K562 (cell line): Measurements from ENCODE around the gene BCAS1. TPM values are rescaled to one million over a fixed set of nuclear protein-coding genes. Genes with fewer than 3 reads are reported as not detected.

Source experiments
- ATAC-seq: fragments of 200-7000 bp; cut with Tn5 transposase; 3 replicates; pipeline ENCODE4 v1.9.1; 2020; ENCODE audit warnings: moderate library complexity
- BruUV-seq: library from RNA; stranded (reverse); fragments of 400-500 nt; replicated peaks from 2 replicates; lab custom pipeline; 2021; lab: Mats Ljungman, UMichigan
- CTCF ChIA-PET: fragments of 300-600 bp; formaldehyde crosslinking; extraction: SDS; loops from one replicate; lab custom pipeline; 2021; ENCODE audit warnings: low intra/inter-chr PET ratio; lab: Yijun Ruan, JAX
- POLR2A ChIA-PET: fragments of 300-600, 350-650 bp; sonication (Branson Sonifier 250); formaldehyde crosslinking; extraction: SDS; loops from one replicate; lab custom pipeline; 2021; ENCODE audit warnings: antibody characterized with exemption, inconsistent platforms; lab: Yijun Ruan, JAX
- DNase-seq, 4 experiments: peaks; one replicate each; pipeline versions ENCODE4 v3.0.0 to v3.0.0-alpha.2; 2011 to 2018; ENCODE audit warnings: low spot score in 3 of 4, mixed read lengths in 3 of 4; ENCODE audit errors: extremely low read depth in 1 of 4
- FAIRE-seq: peaks from 2 replicates; lab custom pipeline; 2011; peaks lifted over from hg19 to GRCh38; lab: Jason Lieb, UNC
- H2AFZ ChIP-seq: 2 replicates; pipeline ENCODE4 v1.6.0; 2011; ENCODE audit warnings: low read depth, low read length, control low read depth, inconsistent platforms
- H3K27ac ChIP-seq: fragments of 200-600 bp; 3 replicates; pipeline ENCODE4 v1.8.0; 2011; ENCODE audit warnings: low read depth, mild to moderate bottlenecking, control low read depth, inconsistent platforms, low read length, moderate library complexity, mixed read lengths; ENCODE audit errors: extremely low read depth
- H3K27me3 ChIP-seq, 2 experiments: fragments of 300-600 bp in 1 of 2; 2 replicates in 1 of 2; 3 replicates in 1 of 2; pipeline versions ENCODE4 v1.6.0 to v1.8.0; 2011; ENCODE audit warnings: inconsistent platforms in 2 of 2, low read length in 2 of 2, mild to moderate bottlenecking in 1 of 2, mixed read lengths in 1 of 2, moderate library complexity in 1 of 2; ENCODE audit not compliant: control insufficient read depth in 2 of 2, insufficient read depth in 2 of 2
- H3K36me3 ChIP-seq: fragments of 300-600 bp; 3 replicates; pipeline ENCODE4 v1.8.0; 2011; ENCODE audit warnings: mild to moderate bottlenecking, low read length, inconsistent platforms; ENCODE audit not compliant: control insufficient read depth, insufficient read depth
- H3K4me1 ChIP-seq, 2 experiments: fragments of 200-600 bp in 1 of 2; replicated peaks in 1 of 2; 2 replicates in 1 of 2; 3 replicates in 1 of 2; pipeline versions ENCODE4 v1.5.1 to v1.8.0; 2011; ENCODE audit warnings: inconsistent platforms in 2 of 2, low read length in 2 of 2, mild to moderate bottlenecking in 1 of 2, mixed read lengths in 1 of 2, moderate library complexity in 1 of 2; ENCODE audit not compliant: control insufficient read depth in 2 of 2, insufficient read depth in 2 of 2
- H3K4me2 ChIP-seq: 2 replicates; pipeline ENCODE4 v1.6.1; 2011; ENCODE audit warnings: low read length, control low read depth, inconsistent platforms, mixed read lengths; ENCODE audit not compliant: insufficient read depth
- H3K4me3 ChIP-seq: fragments of 200-600 bp; sonication (generic), shearing (Covaris generic); 2 replicates; pipeline ENCODE4 v1.5.1; 2016; ENCODE audit warnings: control low read depth, inconsistent platforms
- H3K79me2 ChIP-seq: fragments of 200-600 bp; 3 replicates; pipeline ENCODE4 v1.8.0; 2011; ENCODE audit warnings: low read length, inconsistent platforms; ENCODE audit not compliant: control insufficient read depth, insufficient read depth
- H3K9ac ChIP-seq, 2 experiments: 2 replicates each; pipeline versions ENCODE4 v1.6.0 to v1.6.1; 2011; ENCODE audit warnings: low read depth in 2 of 2, low read length in 2 of 2, control low read depth in 1 of 2, inconsistent platforms in 1 of 2, mild to moderate bottlenecking in 1 of 2, mixed read lengths in 1 of 2; ENCODE audit not compliant: insufficient read depth in 1 of 2
- H3K9me1 ChIP-seq: one replicate; pipeline ENCODE4 v1.6.0; 2011; ENCODE audit warnings: inconsistent platforms, mild to moderate bottlenecking, low read length, moderate library complexity; ENCODE audit not compliant: control insufficient read depth, insufficient read depth
- H3K9me3 ChIP-seq: replicated peaks from 2 replicates; pipeline ENCODE4 v1.5.1; 2011; ENCODE audit warnings: low read depth, low read length, inconsistent platforms; ENCODE audit not compliant: control insufficient read depth, insufficient read depth
- H4K20me1 ChIP-seq: replicated peaks from 2 replicates; pipeline ENCODE4 v1.6.1; 2011; ENCODE audit warnings: low read length, inconsistent platforms, mixed read lengths; ENCODE audit not compliant: control insufficient read depth, insufficient read depth
- ASH1L ChIP-seq: fragments of 450-650 bp; IDR thresholded peaks from 2 replicates; pipeline ENCODE4 v1.6.1; 2018; ENCODE audit warnings: borderline replicate concordance, mild to moderate bottlenecking, low read depth; ENCODE audit not compliant: partially characterized antibody
- CBX1 ChIP-seq: sonication (generic); IDR thresholded peaks from 2 replicates; pipeline ENCODE4 v1.6.1; 2016; ENCODE audit warnings: antibody characterized with exemption, low read depth, mild to moderate bottlenecking
- CTBP1 ChIP-seq: fragments of 450-650 bp; IDR thresholded peaks from 2 replicates; pipeline ENCODE4 v1.6.1; 2016; ENCODE audit warnings: borderline replicate concordance
- DIDO1 ChIP-seq: fragments of 450-650 bp; IDR thresholded peaks from 2 replicates; pipeline ENCODE4 v1.6.1; 2016; ENCODE audit warnings: low read depth, missing biosample characterization, missing genetic modification characterization
- SMAD1 ChIP-seq: fragments of 150-350 bp; IDR thresholded peaks from 2 replicates; pipeline ENCODE4 v1.6.1; 2014; ENCODE audit warnings: low read length, low read depth; ENCODE audit not compliant: partially characterized antibody
- TAF7 ChIP-seq: fragments of 450-650 bp; IDR thresholded peaks from 2 replicates; pipeline ENCODE4 v1.6.1; 2016; ENCODE audit warnings: missing genetic modification characterization, missing compliant biosample characterization
- ZFX ChIP-seq: sonication (generic); formaldehyde crosslinking; IDR thresholded peaks from 2 replicates; pipeline ENCODE4 v1.8.0; 2022; ENCODE audit warnings: mild to moderate bottlenecking, missing genetic modification reagents, moderate library complexity
- ZNF75A ChIP-seq: fragments of 450-650 bp; formaldehyde crosslinking; IDR thresholded peaks from 2 replicates; pipeline ENCODE4 v1.4.0; 2020; ENCODE audit warnings: mild to moderate bottlenecking
- WGBS: fragments of 100-300 bp; shearing (Covaris generic); methylation state at CpG from one replicate; pipeline ENCODE4 v1.1.6; 2016; ENCODE audit warnings: low coverage, mixed read lengths; ENCODE audit not compliant: insufficient coverage; ENCODE audit errors: missing lambda C conversion rate; 5-methylcytosine and 5-hydroxymethylcytosine counted together
- in situ Hi-C: fragments of 300-500 bp; cut with MboI; formaldehyde crosslinking; loops from 4 replicates; pipeline ENCODE4 v1.15.0; 2018; ENCODE audit warnings: inconsistent platforms, mixed read lengths
- intact Hi-C: fragments of 100-400 bp; cut with micrococcal nuclease; formaldehyde crosslinking; loops from 2 replicates; pipeline ENCODE4 v1.14.2; 2022
- polyA plus RNA-seq, 8 experiments: library from polyadenylated mRNA; depleted of rRNA in 4 of 8; stranded (reverse) in 5 of 8; unstranded in 3 of 8; fragments of >200 nt; fragmentation: Nextera tagmentation in 2 of 8; fragmentation: Illumina TruSeq in 1 of 8; extraction: Ambion mirVana in 2 of 8; extraction: Trizol in 1 of 8; gene quantifications; 2 replicates each; pipeline versions ENCODE4 v1.2.1 to v1.2.3, GENCODE V29; 2011 to 2014; ENCODE audit warnings: inconsistent platforms in 1 of 8, missing spikeins in 1 of 8
- total RNA-seq, 7 experiments: library from RNA; depleted of rRNA in 6 of 7; stranded (reverse); fragments of >200 nt in 6 of 7; fragmentation: Illumina TruSeq in 2 of 7; extraction: Trizol in 2 of 7; gene quantifications; 2 replicates each; pipeline versions ENCODE4 v1.2.1 to v1.2.3, GENCODE V29; 2011 to 2021; ENCODE audit warnings: low replicate concordance in 1 of 7
- TF ChIP-seq, protein P1 (sequence below): conservative IDR thresholded peaks from 2 replicates; pipeline ENCODE4 v1.6.1; 2011; ENCODE audit warnings: low read depth, mild to moderate bottlenecking, low read length; ENCODE audit not compliant: control insufficient read depth
- TF ChIP-seq, protein P2 (sequence below): fragments of 450-650 bp; IDR thresholded peaks from 2 replicates; pipeline ENCODE4 v1.7.0; 2016; ENCODE audit warnings: borderline replicate concordance
- TF ChIP-seq, protein P3 (sequence below): fragments of 250-450 bp; sonication (Bioruptor Pico); IDR thresholded peaks from 2 replicates; pipeline ENCODE4 v1.5.0; 2021
- TF ChIP-seq, protein P4 (sequence below): IDR thresholded peaks from 2 replicates; pipeline ENCODE4 v1.6.1; 2016; ENCODE audit warnings: missing genetic modification characterization, missing compliant biosample characterization
- TF ChIP-seq, protein P5 (sequence below): fragments of 250-450 bp; sonication (Bioruptor Pico); IDR thresholded peaks from 2 replicates; pipeline ENCODE4 v1.4.0; 2020; ENCODE audit warnings: mild to moderate bottlenecking, moderate library complexity

BCAS1 gene
- total and polyA plus RNA-seq, 9 of the 15 experiments (the other 6 are each of a cell fraction or from before 2014, with no cell fraction given), result 0.18 to 2.3 (median 0.93) TPM

DNA sequence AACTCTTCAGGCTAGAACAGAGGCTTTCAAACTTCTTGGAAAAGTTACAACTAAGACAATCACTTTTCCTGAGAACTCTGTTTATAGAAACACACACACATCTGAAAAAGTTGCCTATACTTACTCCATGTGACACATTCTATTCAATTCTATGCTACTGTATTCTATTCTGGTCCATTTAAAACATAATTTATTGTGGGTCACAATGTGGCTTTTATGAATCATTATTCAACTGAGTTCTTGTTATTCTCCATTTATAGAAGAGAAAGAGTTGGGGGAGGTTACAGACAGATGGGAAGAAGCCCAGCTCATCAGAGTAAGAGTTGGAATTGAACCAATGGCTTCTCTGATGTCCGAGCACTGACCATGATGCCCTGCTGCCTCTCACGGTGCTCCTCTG is 21.6 kb upstream of the BCAS1 start:
- ChIA-PET POLR2A (no interaction called here), CTCF (no interaction called here)
- FAIRE-seq, result no peak
- Histone ChIP-seq H3K36me3 (no peaks in the 10 kb centered on the region), H3K27ac (no peak overlapping the region), H3K4me2 (no peak overlapping the region), H4K20me1 (no peaks in the 10 kb centered on the region), H3K9ac (no peak overlapping the region), H3K4me1 (no peaks in the 10 kb centered on the region), H3K27me3 (peaks cover 3 to 5% of the 10 kb centered on the region in 2 experiments; a peak in 3 of 5 replicates), H3K79me2 (no peaks in the 10 kb centered on the region), H3K9me1 (no peaks in the 10 kb centered on the region), H3K4me3 (no peak overlapping the region), H2AFZ (no peak overlapping the region), H3K9me3 (no peaks in the 10 kb centered on the region)
- ATAC-seq, result no peak
- WGBS, result 4% methylated on average over 2 of the region's 2 CpGs
- TF ChIP-seq, protein P1, sequence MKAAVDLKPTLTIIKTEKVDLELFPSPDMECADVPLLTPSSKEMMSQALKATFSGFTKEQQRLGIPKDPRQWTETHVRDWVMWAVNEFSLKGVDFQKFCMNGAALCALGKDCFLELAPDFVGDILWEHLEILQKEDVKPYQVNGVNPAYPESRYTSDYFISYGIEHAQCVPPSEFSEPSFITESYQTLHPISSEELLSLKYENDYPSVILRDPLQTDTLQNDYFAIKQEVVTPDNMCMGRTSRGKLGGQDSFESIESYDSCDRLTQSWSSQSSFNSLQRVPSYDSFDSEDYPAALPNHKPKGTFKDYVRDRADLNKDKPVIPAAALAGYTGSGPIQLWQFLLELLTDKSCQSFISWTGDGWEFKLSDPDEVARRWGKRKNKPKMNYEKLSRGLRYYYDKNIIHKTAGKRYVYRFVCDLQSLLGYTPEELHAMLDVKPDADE, result no peak
- TF ChIP-seq, protein P2, sequence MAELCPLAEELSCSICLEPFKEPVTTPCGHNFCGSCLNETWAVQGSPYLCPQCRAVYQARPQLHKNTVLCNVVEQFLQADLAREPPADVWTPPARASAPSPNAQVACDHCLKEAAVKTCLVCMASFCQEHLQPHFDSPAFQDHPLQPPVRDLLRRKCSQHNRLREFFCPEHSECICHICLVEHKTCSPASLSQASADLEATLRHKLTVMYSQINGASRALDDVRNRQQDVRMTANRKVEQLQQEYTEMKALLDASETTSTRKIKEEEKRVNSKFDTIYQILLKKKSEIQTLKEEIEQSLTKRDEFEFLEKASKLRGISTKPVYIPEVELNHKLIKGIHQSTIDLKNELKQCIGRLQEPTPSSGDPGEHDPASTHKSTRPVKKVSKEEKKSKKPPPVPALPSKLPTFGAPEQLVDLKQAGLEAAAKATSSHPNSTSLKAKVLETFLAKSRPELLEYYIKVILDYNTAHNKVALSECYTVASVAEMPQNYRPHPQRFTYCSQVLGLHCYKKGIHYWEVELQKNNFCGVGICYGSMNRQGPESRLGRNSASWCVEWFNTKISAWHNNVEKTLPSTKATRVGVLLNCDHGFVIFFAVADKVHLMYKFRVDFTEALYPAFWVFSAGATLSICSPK, result no peak
- TF ChIP-seq, protein P3, sequence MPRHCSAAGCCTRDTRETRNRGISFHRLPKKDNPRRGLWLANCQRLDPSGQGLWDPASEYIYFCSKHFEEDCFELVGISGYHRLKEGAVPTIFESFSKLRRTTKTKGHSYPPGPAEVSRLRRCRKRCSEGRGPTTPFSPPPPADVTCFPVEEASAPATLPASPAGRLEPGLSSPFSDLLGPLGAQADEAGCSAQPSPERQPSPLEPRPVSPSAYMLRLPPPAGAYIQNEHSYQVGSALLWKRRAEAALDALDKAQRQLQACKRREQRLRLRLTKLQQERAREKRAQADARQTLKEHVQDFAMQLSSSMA (CRISPR knock-in tag), result no peak
- TF ChIP-seq, protein P4, sequence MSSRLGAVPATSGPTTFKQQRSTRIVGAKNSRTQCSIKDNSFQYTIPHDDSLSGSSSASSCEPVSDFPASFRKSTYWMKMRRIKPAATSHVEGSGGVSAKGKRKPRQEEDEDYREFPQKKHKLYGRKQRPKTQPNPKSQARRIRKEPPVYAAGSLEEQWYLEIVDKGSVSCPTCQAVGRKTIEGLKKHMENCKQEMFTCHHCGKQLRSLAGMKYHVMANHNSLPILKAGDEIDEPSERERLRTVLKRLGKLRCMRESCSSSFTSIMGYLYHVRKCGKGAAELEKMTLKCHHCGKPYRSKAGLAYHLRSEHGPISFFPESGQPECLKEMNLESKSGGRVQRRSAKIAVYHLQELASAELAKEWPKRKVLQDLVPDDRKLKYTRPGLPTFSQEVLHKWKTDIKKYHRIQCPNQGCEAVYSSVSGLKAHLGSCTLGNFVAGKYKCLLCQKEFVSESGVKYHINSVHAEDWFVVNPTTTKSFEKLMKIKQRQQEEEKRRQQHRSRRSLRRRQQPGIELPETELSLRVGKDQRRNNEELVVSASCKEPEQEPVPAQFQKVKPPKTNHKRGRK (tag), result no peak
- TF ChIP-seq ZFX, result no peak
- no peak for TF ChIP-seq ZNF75A (CRISPR knock-in tag)
- TF ChIP-seq, protein P5, sequence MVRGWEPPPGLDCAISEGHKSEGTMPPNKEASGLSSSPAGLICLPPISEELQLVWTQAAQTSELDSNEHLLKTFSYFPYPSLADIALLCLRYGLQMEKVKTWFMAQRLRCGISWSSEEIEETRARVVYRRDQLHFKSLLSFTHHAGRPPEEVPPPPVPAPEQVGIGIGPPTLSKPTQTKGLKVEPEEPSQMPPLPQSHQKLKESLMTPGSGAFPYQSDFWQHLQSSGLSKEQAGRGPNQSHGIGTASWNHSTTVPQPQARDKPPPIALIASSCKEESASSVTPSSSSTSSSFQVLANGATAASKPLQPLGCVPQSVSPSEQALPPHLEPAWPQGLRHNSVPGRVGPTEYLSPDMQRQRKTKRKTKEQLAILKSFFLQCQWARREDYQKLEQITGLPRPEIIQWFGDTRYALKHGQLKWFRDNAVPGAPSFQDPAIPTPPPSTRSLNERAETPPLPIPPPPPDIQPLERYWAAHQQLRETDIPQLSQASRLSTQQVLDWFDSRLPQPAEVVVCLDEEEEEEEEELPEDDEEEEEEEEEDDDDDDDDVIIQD (CRISPR knock-in tag), result no peak
- no peak for TF ChIP-seq CBX1
- TF ChIP-seq CTBP1, result no peak
- no peak for TF ChIP-seq ASH1L
- TF ChIP-seq DIDO1 (tag), result no peak
- no peak for TF ChIP-seq SMAD1
- no peak for TF ChIP-seq TAF7 (tag)
- BruUV-seq, result no TSS peak
- intact Hi-C loops (no loop called here), in situ Hi-C loops (loop anchor here (10.0 kb wide), 1 partner anchor 553 kb away; no protein-coding TSS in a partner anchor)
- no peak for DNase-seq
